ENCODE results near the gene MYO15B.

The MYO15B gene

GRCh38 chr17:75641343-75641742 is 53.7 kb downstream of the MYO15B start:
- DNase-seq, result no peak

GRCh38 chr17:75642182-75642783 is 54.7 kb downstream of the MYO15B start:
- no peak for DNase-seq

- no peak for DNase-seq
Measured at GRCh38 chr17:75642784-75643642, 55.4 kb downstream of the MYO15B start.

GRCh38 chr17:75643643-75644017 is 56.0 kb downstream of the MYO15B start:
- DNase-seq, result no peak

GRCh38 chr17:75645501-75645888 is 57.9 kb downstream of the MYO15B start:
- DNase-seq, result no peak

GRCh38 chr17:75645889-75646637 is 58.5 kb downstream of the MYO15B start:
- no peak for DNase-seq

- no peak for DNase-seq
Measured at GRCh38 chr17:75646638-75646992, 59.0 kb downstream of the MYO15B start.

- no peak for DNase-seq
Measured at GRCh38 chr17:75647061-75647460, 59.5 kb downstream of the MYO15B start.

GRCh38 chr17:75647921-75648320 is 60.3 kb downstream of the MYO15B start:
- DNase-seq, result no peak

GRCh38 chr17:75649687-75650086 is 62.1 kb downstream of the MYO15B start:
- no peak for DNase-seq

- no peak for DNase-seq
Measured at GRCh38 chr17:75650874-75651273, 63.3 kb downstream of the MYO15B start.

GRCh38 chr17:75652341-75652740 is 64.7 kb downstream of the MYO15B start:
- DNase-seq, result no peak

- no peak for DNase-seq
Measured at GRCh38 chr17:75652934-75653549, 65.4 kb downstream of the MYO15B start.

GRCh38 chr17:75654176-75654575 is 66.6 kb downstream of the MYO15B start:
- no peak for DNase-seq

- no peak for DNase-seq
Measured at GRCh38 chr17:75658237-75658636, 70.6 kb downstream of the MYO15B start.

- DNase-seq, result no peak
Measured at GRCh38 chr17:75661531-75661930, 73.9 kb downstream of the MYO15B start.

GRCh38 chr17:75662511-75662910 is 74.9 kb downstream of the MYO15B start:
- no peak for DNase-seq

GRCh38 chr17:75664099-75664549 is 76.5 kb downstream of the MYO15B start:
- DNase-seq, result no peak

- no peak for DNase-seq
Measured at GRCh38 chr17:75665981-75666380, 78.4 kb downstream of the MYO15B start.

GRCh38 chr17:75666959-75667790 is 79.6 kb downstream of the MYO15B start, which contains the start of the genes RECQL5 and SAP30BP:
Gene RECQL5 (minus strand): TSS chr17:75667154. CDS start chr17:75666557, 597 bp downstream.
Gene SAP30BP (plus strand): TSS chr17:75667338. CDS start chr17:75667373, 35 bp downstream.
- peak; percentile 94 for DNase-seq

GRCh38 chr17:75667825-75668224 is 80.2 kb downstream of the MYO15B start:
- no peak for DNase-seq

- no peak for DNase-seq
Measured at GRCh38 chr17:75668489-75668888, 80.9 kb downstream of the MYO15B start.

All from NCI-H1105 (cell line).